Ovary (tissue), 3 donors: ENCODE results near the gene GABRB2.

Source experiments
- EP300 ChIP-seq: sonication (generic); formaldehyde crosslinking; IDR thresholded peaks from one replicate; pipeline ENCODE4 v1.6.1; 2017; ENCODE audit warnings: antibody characterized with exemption
- POLR2A ChIP-seq: fragments of 450-650 bp; IDR thresholded peaks from one replicate; pipeline ENCODE4 v1.6.1; 2017; ENCODE audit warnings: antibody characterized with exemption, mild to moderate bottlenecking, moderate library complexity
- TF ChIP-seq, protein P1 (sequence below), 3 donors: fragments of 450-650 bp in 2 of 3; fragments of 200-600 bp in 1 of 3; IDR thresholded peaks; one replicate each; pipeline versions ENCODE4 v1.5.1 to v1.8.0; 2016 to 2022; ENCODE audit warnings: antibody characterized with exemption in 3 of 3, mild to moderate bottlenecking in 1 of 3
- donor health status: DM: no; HTN: no; CAD: no.

DNA sequence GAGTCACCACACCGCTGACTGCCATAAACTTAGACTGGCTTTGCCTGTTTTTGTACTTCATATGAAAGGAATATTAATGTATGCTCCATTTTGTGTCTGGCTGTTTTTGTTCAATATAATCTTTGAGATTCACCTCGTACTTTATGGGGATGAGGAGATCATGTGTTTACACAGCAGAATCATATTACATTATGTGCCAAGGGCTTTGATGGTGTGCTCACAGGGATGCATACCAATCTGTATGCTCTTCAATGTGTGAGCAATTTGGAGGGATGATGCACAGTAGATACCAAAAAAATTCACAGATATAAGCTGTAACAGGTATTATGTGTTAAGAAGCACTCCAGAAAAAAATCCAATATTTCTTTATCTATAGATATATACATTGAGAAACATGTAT lies 113.7 kb downstream of the GABRB2 start:
- no peak for TF ChIP-seq POLR2A
- TF ChIP-seq EP300 = no peak
- TF ChIP-seq, protein P1, sequence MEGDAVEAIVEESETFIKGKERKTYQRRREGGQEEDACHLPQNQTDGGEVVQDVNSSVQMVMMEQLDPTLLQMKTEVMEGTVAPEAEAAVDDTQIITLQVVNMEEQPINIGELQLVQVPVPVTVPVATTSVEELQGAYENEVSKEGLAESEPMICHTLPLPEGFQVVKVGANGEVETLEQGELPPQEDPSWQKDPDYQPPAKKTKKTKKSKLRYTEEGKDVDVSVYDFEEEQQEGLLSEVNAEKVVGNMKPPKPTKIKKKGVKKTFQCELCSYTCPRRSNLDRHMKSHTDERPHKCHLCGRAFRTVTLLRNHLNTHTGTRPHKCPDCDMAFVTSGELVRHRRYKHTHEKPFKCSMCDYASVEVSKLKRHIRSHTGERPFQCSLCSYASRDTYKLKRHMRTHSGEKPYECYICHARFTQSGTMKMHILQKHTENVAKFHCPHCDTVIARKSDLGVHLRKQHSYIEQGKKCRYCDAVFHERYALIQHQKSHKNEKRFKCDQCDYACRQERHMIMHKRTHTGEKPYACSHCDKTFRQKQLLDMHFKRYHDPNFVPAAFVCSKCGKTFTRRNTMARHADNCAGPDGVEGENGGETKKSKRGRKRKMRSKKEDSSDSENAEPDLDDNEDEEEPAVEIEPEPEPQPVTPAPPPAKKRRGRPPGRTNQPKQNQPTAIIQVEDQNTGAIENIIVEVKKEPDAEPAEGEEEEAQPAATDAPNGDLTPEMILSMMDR (IDR thresholded peaks at IDR 0.05) = no peak
